ENCODE results near the gene SUSD6.

GRCh38 chr14:69666112-69666511, 54.7 kb downstream of the SUSD6 start:
- TF ChIP-seq CTCF (IDR thresholded peaks at IDR 0.05) (no peak), POLR2A (IDR thresholded peaks at IDR 0.05) (no peak), EP300 (IDR thresholded peaks at IDR 0.05) (no peak)
